OCI-LY3 (cell line): Measurements from ENCODE around the gene KRTDAP.

ENCODE experiments used
- EZH2phosphoT487 ChIP-seq: fragments of 200-600 bp; shearing (Covaris generic); IDR thresholded peaks from 2 replicates; pipeline ENCODE4 v1.6.1; 2018; ENCODE audit warnings: antibody characterized with exemption, mixed run types, low read depth
- TF ChIP-seq, protein P1 (sequence below): fragments of 200-600, 300-600 bp; sonication (generic); IDR thresholded peaks from 2 replicates; pipeline ENCODE4 v1.5.1; 2014; ENCODE audit warnings: antibody characterized with exemption, low read length, low read depth

- TF ChIP-seq, protein P1, sequence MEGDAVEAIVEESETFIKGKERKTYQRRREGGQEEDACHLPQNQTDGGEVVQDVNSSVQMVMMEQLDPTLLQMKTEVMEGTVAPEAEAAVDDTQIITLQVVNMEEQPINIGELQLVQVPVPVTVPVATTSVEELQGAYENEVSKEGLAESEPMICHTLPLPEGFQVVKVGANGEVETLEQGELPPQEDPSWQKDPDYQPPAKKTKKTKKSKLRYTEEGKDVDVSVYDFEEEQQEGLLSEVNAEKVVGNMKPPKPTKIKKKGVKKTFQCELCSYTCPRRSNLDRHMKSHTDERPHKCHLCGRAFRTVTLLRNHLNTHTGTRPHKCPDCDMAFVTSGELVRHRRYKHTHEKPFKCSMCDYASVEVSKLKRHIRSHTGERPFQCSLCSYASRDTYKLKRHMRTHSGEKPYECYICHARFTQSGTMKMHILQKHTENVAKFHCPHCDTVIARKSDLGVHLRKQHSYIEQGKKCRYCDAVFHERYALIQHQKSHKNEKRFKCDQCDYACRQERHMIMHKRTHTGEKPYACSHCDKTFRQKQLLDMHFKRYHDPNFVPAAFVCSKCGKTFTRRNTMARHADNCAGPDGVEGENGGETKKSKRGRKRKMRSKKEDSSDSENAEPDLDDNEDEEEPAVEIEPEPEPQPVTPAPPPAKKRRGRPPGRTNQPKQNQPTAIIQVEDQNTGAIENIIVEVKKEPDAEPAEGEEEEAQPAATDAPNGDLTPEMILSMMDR, result no peak
- TF ChIP-seq EZH2phosphoT487, result no peak
Observed at GRCh38 chr19:35460608-35461007, 29.7 kb downstream of the KRTDAP start.
